ENCODE data around the gene KDM1A. TPM values are rescaled to one million over a fixed set of nuclear protein-coding genes. Genes with fewer than 3 reads are reported as not detected.

The KDM1A gene
- total and polyA plus RNA-seq, 9 of the 15 experiments (the other 6 are each of a cell fraction or from before 2014, with no cell fraction given): 59.2 to 181 (median 168) TPM

- TF ChIP-seq ZNF140 (CRISPR knock-in tag; IDR thresholded peaks at IDR 0.05): no peak
- no peak for TF ChIP-seq TEAD4 (IDR thresholded peaks at IDR 0.05; ENCODE audit: low read length)
- TF ChIP-seq TEAD4 (CRISPR knock-in tag; IDR thresholded peaks at IDR 0.05; ENCODE audit: borderline replicate concordance): no peak
- no peak for TF ChIP-seq TAF7 (tag; IDR thresholded peaks at IDR 0.05)
- TF ChIP-seq EP400 (IDR thresholded peaks at IDR 0.05): no peak
- TF ChIP-seq KLF1 (tag; IDR thresholded peaks at IDR 0.05): no peak
- TF ChIP-seq ZKSCAN1 (IDR thresholded peaks at IDR 0.05; ENCODE audit: low read depth, low read length): no peak
- TF ChIP-seq NONO (IDR thresholded peaks at IDR 0.05; ENCODE audit: low read depth in 2 of 2, low read length in 1 of 2): no peak
- no peak for TF ChIP-seq ZNF785 (CRISPR knock-in tag; IDR thresholded peaks at IDR 0.05)
- TF ChIP-seq LCOR (CRISPR knock-in tag; IDR thresholded peaks at IDR 0.05): no peak
- no peak for TF ChIP-seq ZC3H8 (IDR thresholded peaks at IDR 0.05)
- no peak for TF ChIP-seq SREBF1 (IDR thresholded peaks at IDR 0.05; ENCODE audit: borderline replicate concordance, low read depth, low read length)
Observed at GRCh38 chr1:23065385-23065784, 46.1 kb downstream of the KDM1A start (continued).

GRCh38 chr1:23066075-23066474, 46.8 kb downstream of the KDM1A start:
- TF ChIP-seq KAT7 (CRISPR knock-in tag; IDR thresholded peaks at IDR 0.05; ENCODE audit: borderline replicate concordance): no peak
- H3K9ac ChIP-seq (ENCODE audit: insufficient read depth in 1 of 2, low read depth in 2 of 2, low read length in 2 of 2): no peak overlapping the region
- in situ Hi-C loops (cut with MboI): no loop called here
- DNase-seq (ENCODE audit: extremely low read depth in 1 of 4, low spot score in 3 of 4): no peak
- H3K4me1 ChIP-seq (replicated peaks in 1 of 2; ENCODE audit: control insufficient read depth in 2 of 2, insufficient read depth in 2 of 2, low read length in 2 of 2): no peaks in the 10 kb centered on the region
- intact Hi-C loops (cut with micrococcal nuclease): no loop called here
- no peak overlapping the region for H3K4me2 ChIP-seq (ENCODE audit: insufficient read depth, low read length)
- no TSS peak for BruUV-seq (replicated peaks)
- no peak overlapping the region for H3K27ac ChIP-seq (ENCODE audit: extremely low read depth, low read depth, low read length)
- H3K36me3 ChIP-seq (ENCODE audit: control insufficient read depth, insufficient read depth, low read length): peaks cover 93% of the 10 kb centered on the region
- POLR2A ChIA-PET: interaction anchor here (1.0 kb wide), 1 partner anchor 9 kb away, joined by 3 read pairs; no protein-coding TSS in a partner anchor
- H3K27me3 ChIP-seq (ENCODE audit: control insufficient read depth in 2 of 2, insufficient read depth in 2 of 2, low read length in 2 of 2): no peaks in the 10 kb centered on the region
- no peak for FAIRE-seq
- no peaks in the 10 kb centered on the region for H4K20me1 ChIP-seq (replicated peaks; ENCODE audit: control insufficient read depth, insufficient read depth, low read length)
- ATAC-seq: no peak
- WGBS (ENCODE audit: insufficient coverage, low coverage, missing lambda C conversion rate): 93% methylated on average over 2 of the region's 2 CpGs
- CTCF ChIA-PET (ENCODE audit: low intra/inter-chr PET ratio): no interaction called here
- H3K4me3 ChIP-seq: no peak overlapping the region
- no peaks in the 10 kb centered on the region for H3K9me3 ChIP-seq (replicated peaks; ENCODE audit: control insufficient read depth, insufficient read depth, low read depth, low read length)
- no peaks in the 10 kb centered on the region; the same call in 2 of the 3 replicates for H3K79me2 ChIP-seq (ENCODE audit: control insufficient read depth, insufficient read depth, low read length)
- H3K9me1 ChIP-seq (ENCODE audit: control insufficient read depth, insufficient read depth, low read length): no peaks in the 10 kb centered on the region
- H2AFZ ChIP-seq (ENCODE audit: low read depth, low read length): no peak overlapping the region

All from K562 (cell line).